HEK293 (cell line): ENCODE data around the gene RNF113B.

Source experiments
- ELK4 ChIP-seq: IDR thresholded peaks from 2 replicates; pipeline ENCODE4 v1.6.1; 2011; ENCODE audit warnings: mild to moderate bottlenecking, low read depth, low read length, borderline replicate concordance
- HIC1 ChIP-seq: fragments of 450-650 bp; formaldehyde crosslinking; IDR thresholded peaks from 2 replicates; pipeline ENCODE4 v1.5.1; 2016; ENCODE audit warnings: missing biosample characterization, missing genetic modification characterization
- HOXC10 ChIP-seq: sonication (generic); formaldehyde crosslinking; IDR thresholded peaks from 2 replicates; pipeline ENCODE4 v1.8.1; 2023; ENCODE audit warnings: mild to moderate bottlenecking, missing genetic modification reagents
- KLF7 ChIP-seq: fragments of 450-650 bp; formaldehyde crosslinking; IDR thresholded peaks from 2 replicates; pipeline ENCODE4 v1.5.1; 2016; ENCODE audit warnings: missing biosample characterization, missing genetic modification characterization, borderline replicate concordance
- MZF1 ChIP-seq: fragments of 450-650 bp; formaldehyde crosslinking; IDR thresholded peaks from 2 replicates; pipeline ENCODE4 v1.5.1; 2017; ENCODE audit warnings: missing biosample characterization, missing genetic modification characterization, borderline replicate concordance
- OVOL3 ChIP-seq: fragments of 450-650 bp; formaldehyde crosslinking; IDR thresholded peaks from 2 replicates; pipeline ENCODE4 v1.5.1; 2016; ENCODE audit warnings: missing biosample characterization, missing genetic modification characterization
- PBX3 ChIP-seq: sonication (generic); formaldehyde crosslinking; IDR thresholded peaks from 2 replicates; pipeline ENCODE4 v1.8.1; 2022; ENCODE audit warnings: mild to moderate bottlenecking, moderate library complexity, missing genetic modification reagents
- SALL2 ChIP-seq: fragments of 450-650 bp; formaldehyde crosslinking; IDR thresholded peaks from 2 replicates; pipeline ENCODE4 v1.5.0; 2017; ENCODE audit warnings: missing biosample characterization, mild to moderate bottlenecking, missing genetic modification characterization, borderline replicate concordance
- SCRT2 ChIP-seq: fragments of 450-650 bp; formaldehyde crosslinking; IDR thresholded peaks from 2 replicates; pipeline ENCODE4 v1.5.1; 2016; ENCODE audit warnings: missing biosample characterization, missing genetic modification characterization
- SP7 ChIP-seq: fragments of 450-650 bp; formaldehyde crosslinking; IDR thresholded peaks from 2 replicates; pipeline ENCODE4 v1.5.1; 2016; ENCODE audit warnings: missing biosample characterization, missing genetic modification characterization
- TCF7L2 ChIP-seq: IDR thresholded peaks from 2 replicates; pipeline ENCODE4 v1.6.1; 2011; ENCODE audit warnings: low read depth, mild to moderate bottlenecking, inconsistent platforms, low read length, moderate library complexity, borderline replicate concordance
- TSHZ1 ChIP-seq: fragments of 450-650 bp; formaldehyde crosslinking; IDR thresholded peaks from 2 replicates; pipeline ENCODE4 v1.5.1; 2016; ENCODE audit warnings: missing biosample characterization, missing genetic modification characterization, borderline replicate concordance
- ZBTB1 ChIP-seq: fragments of 450-650 bp; formaldehyde crosslinking; IDR thresholded peaks from 2 replicates; pipeline ENCODE4 v1.5.1; 2016; ENCODE audit warnings: missing biosample characterization, missing genetic modification characterization
- ZBTB20 ChIP-seq: fragments of 450-650 bp; formaldehyde crosslinking; IDR thresholded peaks from 2 replicates; pipeline ENCODE4 v1.5.1; 2016; ENCODE audit warnings: missing biosample characterization, missing genetic modification characterization
- ZBTB44 ChIP-seq: fragments of 450-650 bp; IDR thresholded peaks from 2 replicates; pipeline ENCODE4 v1.5.1; 2018; ENCODE audit warnings: missing biosample characterization, mild to moderate bottlenecking, missing genetic modification characterization
- ZBTB7A ChIP-seq: fragments of 450-650 bp; formaldehyde crosslinking; IDR thresholded peaks from 2 replicates; pipeline ENCODE4 v1.5.1; 2016; ENCODE audit warnings: low read depth, missing biosample characterization, missing genetic modification characterization
- ZFP69B ChIP-seq: fragments of 450-650 bp; formaldehyde crosslinking; IDR thresholded peaks from 2 replicates; pipeline ENCODE4 v1.5.1; 2016; ENCODE audit warnings: missing biosample characterization, missing genetic modification characterization
- ZNF133 ChIP-seq: fragments of 450-650 bp; formaldehyde crosslinking; IDR thresholded peaks from 2 replicates; pipeline ENCODE4 v1.5.1; 2016; ENCODE audit warnings: missing biosample characterization, missing genetic modification characterization
- ZNF175 ChIP-seq: fragments of 450-650 bp; formaldehyde crosslinking; IDR thresholded peaks from 2 replicates; pipeline ENCODE4 v1.5.1; 2016; ENCODE audit warnings: missing biosample characterization, missing genetic modification characterization
- ZNF202 ChIP-seq: fragments of 450-650 bp; formaldehyde crosslinking; IDR thresholded peaks from 2 replicates; pipeline ENCODE4 v1.5.1; 2016; ENCODE audit warnings: missing biosample characterization, missing genetic modification characterization, borderline replicate concordance
- ZNF350 ChIP-seq: fragments of 450-650 bp; formaldehyde crosslinking; IDR thresholded peaks from 2 replicates; pipeline ENCODE4 v1.5.0; 2017; ENCODE audit warnings: missing biosample characterization, mild to moderate bottlenecking, missing genetic modification characterization
- ZNF366 ChIP-seq: fragments of 450-650 bp; formaldehyde crosslinking; conservative IDR thresholded peaks from 2 replicates; pipeline ENCODE4 v1.5.1; 2016; ENCODE audit warnings: missing biosample characterization, missing genetic modification characterization
- ZNF416 ChIP-seq: fragments of 450-650 bp; formaldehyde crosslinking; IDR thresholded peaks from 2 replicates; pipeline ENCODE4 v1.5.1; 2016; ENCODE audit warnings: missing biosample characterization, missing genetic modification characterization
- ZNF510 ChIP-seq: fragments of 450-650 bp; formaldehyde crosslinking; IDR thresholded peaks from 2 replicates; pipeline ENCODE4 v1.5.1; 2018; ENCODE audit warnings: mild to moderate bottlenecking, missing genetic modification characterization, missing biosample characterization; ENCODE audit not compliant: insufficient replicate concordance
- ZNF544 ChIP-seq: fragments of 450-650 bp; formaldehyde crosslinking; IDR thresholded peaks from 2 replicates; pipeline ENCODE4 v1.5.0; 2017; ENCODE audit warnings: missing biosample characterization, missing genetic modification characterization
- ZNF558 ChIP-seq: fragments of 450-650 bp; formaldehyde crosslinking; IDR thresholded peaks from 2 replicates; pipeline ENCODE4 v1.5.1; 2016; ENCODE audit warnings: missing biosample characterization, missing genetic modification characterization
- ZNF621 ChIP-seq: fragments of 450-650 bp; formaldehyde crosslinking; IDR thresholded peaks from 2 replicates; pipeline ENCODE4 v1.5.1; 2017; ENCODE audit warnings: missing biosample characterization, missing genetic modification characterization
- ZNF654 ChIP-seq: fragments of 450-650 bp; formaldehyde crosslinking; IDR thresholded peaks from 2 replicates; pipeline ENCODE4 v1.5.1; 2016; ENCODE audit warnings: low read depth, missing biosample characterization, missing genetic modification characterization
- ZNF76 ChIP-seq: fragments of 450-650 bp; formaldehyde crosslinking; IDR thresholded peaks from 2 replicates; pipeline ENCODE4; 2016; ENCODE audit warnings: low read depth, missing biosample characterization, missing genetic modification characterization, borderline replicate concordance
- ZSCAN16 ChIP-seq: fragments of 450-650 bp; formaldehyde crosslinking; IDR thresholded peaks from 2 replicates; pipeline ENCODE4 v1.5.1; 2016; ENCODE audit warnings: missing biosample characterization, missing genetic modification characterization
- ZSCAN30 ChIP-seq: fragments of 450-650 bp; IDR thresholded peaks from 2 replicates; pipeline ENCODE4 v1.5.1; 2018; ENCODE audit warnings: missing biosample characterization, mild to moderate bottlenecking, missing genetic modification characterization, moderate library complexity

RNF113B gene

GRCh38 chr13:98142380-98143156, 34.5 kb downstream of the RNF113B start, which contains the start of gene FARP1 (continued):
- TF ChIP-seq SP7 (tag by site-specific recombination) (no peak), OVOL3 (tag by site-specific recombination) (no peak), ZNF544 (tag by site-specific recombination) (no peak), PBX3 (CRISPR knock-in tag) (no peak), ZNF558 (no peak), TCF7L2 (no peak), ZSCAN16 (no peak), ZBTB44 (tag by site-specific recombination) (no peak), ZNF416 (tag by site-specific recombination) (no peak), ZSCAN30 (tag by site-specific recombination) (no peak), HOXC10 (CRISPR knock-in tag) (no peak), ZNF366 (tag by site-specific recombination) (no peak), ZBTB7A (tag by site-specific recombination) (no peak), ZNF654 (tag by site-specific recombination) (no peak), ZNF202 (tag by site-specific recombination) (0 out of 2 replicates have a peak, but pooled peaks have one; percentile 65), ZNF76 (tag by site-specific recombination) (peak; percentile 28; the same call in 1 of the 2 replicates), ZBTB20 (tag by site-specific recombination) (peak; percentile 58; the same call in 1 of the 2 replicates), ZNF175 (tag by site-specific recombination) (no peak), SCRT2 (tag by site-specific recombination) (no peak), ZBTB1 (no peak), ZNF621 (tag by site-specific recombination) (no peak), MZF1 (tag by site-specific recombination) (no peak), HIC1 (tag by site-specific recombination) (no peak), ZNF510 (tag by site-specific recombination) (no peak), SALL2 (no peak), ELK4 (no peak), ZNF350 (tag by site-specific recombination) (no peak), KLF7 (tag by site-specific recombination) (no peak), ZNF133 (no peak), TSHZ1 (tag by site-specific recombination) (no peak), ZFP69B (peak; percentile 56; the same call in 1 of the 2 replicates)
